PC-3 (cell line): ENCODE results near the gene RNF144B.

Source experiments
- CTCF ChIP-seq: fragments of 300-600 bp; sonication (generic); conservative IDR thresholded peaks from 2 replicates; pipeline ENCODE4 v1.5.1; 2017; ENCODE audit warnings: antibody characterized with exemption, low read depth, mild to moderate bottlenecking, low read length
- EZH2 ChIP-seq: fragments of 300-600 bp; sonication (generic); IDR thresholded peaks from one replicate; pipeline ENCODE4 v1.6.1; 2017; ENCODE audit warnings: antibody characterized with exemption, mild to moderate bottlenecking, low read length; ENCODE audit not compliant: unreplicated experiment
- EZH2phosphoT487 ChIP-seq: fragments of 300-600 bp; sonication (generic); IDR thresholded peaks from 2 replicates; pipeline ENCODE4 v1.6.1; 2018; ENCODE audit warnings: mild to moderate bottlenecking, antibody characterized with exemption, low read length, borderline replicate concordance

- TF ChIP-seq CTCF (no peak), EZH2 (no peak), EZH2phosphoT487 (no peak)
Measured at GRCh38 chr6:18473755-18474154, 86.6 kb downstream of the RNF144B start.
